Right forelimb (tissue), 1 donor: ENCODE measurements around the gene NRL.
"Not testable (repeated sequence)": the region's sequence is repeated elsewhere in the genome, so short reads cannot be mapped to it uniquely, and the experiment has no call there.

Source experiments
- DNase-seq: peaks from one replicate; pipeline ENCODE4 v3.0.0-alpha.2; 2018

NRL gene

GRCh38 chr14:24051789-24052655, 62.7 kb downstream of the NRL start, which contains the start of gene CARMIL3:
TSS of gene CARMIL3 (plus strand) at chr14:24052009. CDS start at chr14:24052154, 145 bp downstream.
- peak; percentile 77 for DNase-seq

GRCh38 chr14:24051176-24051788, 63.5 kb downstream of the NRL start:
- no peak for DNase-seq

- peak; percentile 35 for DNase-seq
These were observed 64.0 kb downstream of the NRL start for GRCh38 chr14:24050753-24051152.

- DNase-seq, result not testable (repeated sequence)
These were observed 65.7 kb downstream of the NRL start for GRCh38 chr14:24049002-24049401.

- DNase-seq, result no peak
These were observed 72.0 kb downstream of the NRL start for GRCh38 chr14:24042746-24043145.

GRCh38 chr14:24040692-24041091, 74.1 kb downstream of the NRL start:
- DNase-seq, result no peak

GRCh38 chr14:24038686-24039085, 76.1 kb downstream of the NRL start:
- DNase-seq, result no peak

GRCh38 chr14:24037658-24038037, 77.1 kb downstream of the NRL start:
- DNase-seq, result no peak

- DNase-seq, result not testable (repeated sequence)
These were observed 77.6 kb downstream of the NRL start for GRCh38 chr14:24036963-24037657.

- DNase-seq, result peak; percentile 87
These were observed 78.4 kb downstream of the NRL start for GRCh38 chr14:24036169-24036962.

- DNase-seq, result not testable (repeated sequence)
These were observed 79.0 kb downstream of the NRL start for GRCh38 chr14:24035769-24036168.

- DNase-seq, result no peak
These were observed 81.9 kb downstream of the NRL start for GRCh38 chr14:24032727-24033418.

- not testable (repeated sequence) for DNase-seq
These were observed 83.4 kb downstream of the NRL start for GRCh38 chr14:24031331-24031730.

- DNase-seq, result not testable (repeated sequence)
These were observed 85.1 kb downstream of the NRL start for GRCh38 chr14:24029687-24030086.
